ENCODE data around the gene UNKL. TPM values are rescaled to one million over a fixed set of nuclear protein-coding genes. Genes with fewer than 3 reads are reported as not detected.

Gene UNKL
- total and polyA plus RNA-seq, 2 of the 8 experiments (the other 6 are each of a cell fraction or from before 2014, with no cell fraction given) = 25.1 to 31.8 TPM

GRCh38 chr16:1351582-1352362 is 62.7 kb downstream of the UNKL start, which contains the start of the genes GNPTG and TSR3 (continued):
- TF ChIP-seq RNF2 (IDR thresholded peaks at IDR 0.05; ENCODE audit: borderline replicate concordance, low read depth, low read length, missing control alignments, poor library complexity, severe bottlenecking) = no peak
